ENCODE data around the gene FAM124A. TPM values are rescaled to one million over a fixed set of nuclear protein-coding genes. Genes with fewer than 3 reads are reported as not detected.
A peak's percentile ranks its signal among the peaks of the same experiment; 100 is the strongest.

FAM124A gene
- total and polyA plus RNA-seq, 7 experiments from 2014 or later, result 0.12 to 0.85 TPM; not detected in 5

DNA sequence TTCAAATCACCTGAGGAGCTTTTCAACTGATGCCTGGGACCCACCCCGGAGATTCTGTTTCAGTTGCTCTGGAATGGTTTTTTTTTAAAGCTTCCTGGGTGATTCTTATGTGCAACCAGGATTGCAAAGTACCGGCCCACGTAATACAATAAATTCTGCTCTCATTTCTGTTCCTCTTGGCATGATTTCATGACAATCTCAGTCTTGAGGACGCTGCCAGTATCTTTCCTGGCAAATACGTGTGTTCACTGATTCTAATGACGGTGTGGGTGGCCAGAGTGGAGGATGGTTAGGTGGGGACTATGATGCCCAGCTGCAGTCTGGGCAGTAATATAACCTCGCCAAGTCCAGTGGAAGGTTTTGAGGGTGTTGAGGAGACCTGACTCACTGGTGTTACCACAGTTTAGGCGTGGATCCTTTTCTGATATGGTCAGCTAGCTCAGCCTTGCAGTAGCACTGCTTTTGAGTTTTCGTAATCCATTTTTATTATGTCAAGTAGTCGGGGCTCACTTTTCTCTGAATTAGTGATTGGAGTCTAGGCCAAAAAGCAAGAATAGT is 49.4 kb downstream of the FAM124A start:
- CTCF ChIA-PET, result interaction anchor here (0.7 kb wide), 1 partner anchor 14 kb away, joined by 3 read pairs; no protein-coding TSS in a partner anchor

GRCh38 chr13:51275101-51275500 is 52.9 kb downstream of the FAM124A start:
- Histone ChIP-seq H3K9me3 (ENCODE audit: control insufficient read depth in 2 of 3, low read length in 3 of 3) (no peaks in the 10 kb centered on the region), H3K36me3 (ENCODE audit: control insufficient read depth in 2 of 3, insufficient read depth in 3 of 3, low read length in 3 of 3) (no peaks in the 10 kb centered on the region), H3K4me3 (ENCODE audit: low read length) (no peak overlapping the region), H3K4me1 (ENCODE audit: control insufficient read depth in 2 of 2, insufficient read depth in 2 of 2, low read length in 2 of 2) (no peaks in the 10 kb centered on the region), H3K27me3 (ENCODE audit: control insufficient read depth in 2 of 2, insufficient read depth in 2 of 2, low read length in 2 of 2) (no peaks in the 10 kb centered on the region), H3K27ac (ENCODE audit: low read depth, low read length) (no peak overlapping the region)
- intact Hi-C loops (cut with micrococcal nuclease), result no loop called here
- Mint-ChIP-seq H3K36me3 (no peaks in the 10 kb centered on the region), H3K9me3 (no peaks in the 10 kb centered on the region), H3K4me1 (peaks cover 0 to 8% (median 0%) of the 10 kb centered on the region in 7 donors), H3K4me3 (no peak overlapping the region), H3K27me3 (peaks cover 0 to 6% (median 4%) of the 10 kb centered on the region in 5 donors), H3K27ac (no peak overlapping the region)
- POLR2A ChIA-PET, result interaction anchor here (0.6 kb wide), 1 partner anchor 462 kb away, joined by 3 read pairs; no protein-coding TSS in a partner anchor
- CTCF ChIA-PET, result no interaction called here
- DNase-seq, result no peak
- no peak for ATAC-seq

More for the DNA sequence above, 49.4 kb downstream of the FAM124A start:
- no peaks in the 10 kb centered on the region for H3K9me3 Mint-ChIP-seq
- H3K4me1 ChIP-seq (ENCODE audit: control insufficient read depth in 2 of 2, insufficient read depth in 2 of 2, low read length in 2 of 2), result no peaks in the 10 kb centered on the region
- H3K27me3 Mint-ChIP-seq, result peaks cover 0 to 6% (median 0%) of the 10 kb centered on the region in 5 donors
- no peaks in the 10 kb centered on the region for H3K36me3 ChIP-seq (ENCODE audit: control insufficient read depth in 2 of 3, insufficient read depth in 3 of 3, low read length in 3 of 3)
- no peak overlapping the region for H3K27ac Mint-ChIP-seq
- no peak overlapping the region for H3K27ac ChIP-seq (ENCODE audit: low read depth, low read length)
- no peaks in the 10 kb centered on the region for H3K27me3 ChIP-seq (ENCODE audit: control insufficient read depth in 2 of 2, insufficient read depth in 2 of 2, low read length in 2 of 2)
- H3K36me3 Mint-ChIP-seq, result no peaks in the 10 kb centered on the region
- H3K4me3 ChIP-seq (ENCODE audit: low read length), result no peak overlapping the region
- H3K4me1 Mint-ChIP-seq, result peaks cover 0 to 4% (median 0%) of the 10 kb centered on the region in 7 donors
- intact Hi-C loops (cut with micrococcal nuclease), result no loop called here
- POLR2A ChIA-PET, result no interaction called here
- H3K4me3 Mint-ChIP-seq, result no peak overlapping the region
- ATAC-seq (no peak), DNase-seq (no peak)
- no peaks in the 10 kb centered on the region for H3K9me3 ChIP-seq (ENCODE audit: control insufficient read depth in 2 of 3, low read length in 3 of 3)

- intact Hi-C loops (cut with micrococcal nuclease), result no loop called here
These were observed 54.4 kb downstream of the FAM124A start for GRCh38 chr13:51276636-51277035.

DNA sequence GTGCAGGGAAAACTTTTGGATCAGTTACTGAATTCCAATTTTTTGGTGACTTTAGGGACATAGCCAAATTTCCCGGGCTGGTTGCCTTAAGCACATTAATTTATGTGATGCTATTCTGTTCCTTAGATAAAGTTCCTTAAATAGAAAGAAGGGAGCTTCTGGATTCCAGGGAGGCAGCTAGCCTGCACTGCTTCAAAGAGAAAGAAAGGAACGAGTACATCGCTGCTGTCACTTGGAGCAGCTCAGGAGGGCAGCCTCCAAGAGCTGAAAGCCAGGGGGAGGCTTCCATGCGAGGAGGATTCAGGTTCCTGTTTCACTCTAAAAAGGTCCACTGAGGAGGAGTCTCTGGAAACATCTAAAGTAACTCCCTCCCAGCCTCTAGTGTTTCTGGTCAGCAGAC is 55.7 kb downstream of the FAM124A start:
- POLR2A ChIA-PET, result no interaction called here
- Histone ChIP-seq H3K27me3 (ENCODE audit: control insufficient read depth in 2 of 2, insufficient read depth in 2 of 2, low read length in 2 of 2) (no peaks in the 10 kb centered on the region), H3K27ac (ENCODE audit: low read depth, low read length) (no peak overlapping the region), H3K9me3 (ENCODE audit: control insufficient read depth in 2 of 3, low read length in 3 of 3) (no peaks in the 10 kb centered on the region), H3K4me3 (ENCODE audit: low read length) (no peak overlapping the region), H3K36me3 (ENCODE audit: control insufficient read depth in 2 of 3, insufficient read depth in 3 of 3, low read length in 3 of 3) (no peaks in the 10 kb centered on the region), H3K4me1 (ENCODE audit: control insufficient read depth in 2 of 2, insufficient read depth in 2 of 2, low read length in 2 of 2) (no peaks in the 10 kb centered on the region)
- Mint-ChIP-seq H3K4me1 (peaks cover 0 to 11% (median 0%) of the 10 kb centered on the region in 7 donors), H3K27ac (no peak overlapping the region), H3K4me3 (no peak overlapping the region), H3K9me3 (no peaks in the 10 kb centered on the region), H3K36me3 (no peaks in the 10 kb centered on the region), H3K27me3 (peaks cover 0 to 6% (median 4%) of the 10 kb centered on the region in 5 donors)
- ATAC-seq (no peak), DNase-seq (no peak)
- CTCF ChIA-PET, result no interaction called here
- intact Hi-C loops (cut with micrococcal nuclease), result no loop called here

More at GRCh38 chr13:51276636-51277035, 54.4 kb downstream of the FAM124A start:
- Histone ChIP-seq H3K4me3 (ENCODE audit: low read length) (no peak overlapping the region), H3K9me3 (ENCODE audit: control insufficient read depth in 2 of 3, low read length in 3 of 3) (no peaks in the 10 kb centered on the region), H3K27ac (ENCODE audit: low read depth, low read length) (no peak overlapping the region), H3K4me1 (ENCODE audit: control insufficient read depth in 2 of 2, insufficient read depth in 2 of 2, low read length in 2 of 2) (no peaks in the 10 kb centered on the region), H3K36me3 (ENCODE audit: control insufficient read depth in 2 of 3, insufficient read depth in 3 of 3, low read length in 3 of 3) (no peaks in the 10 kb centered on the region), H3K27me3 (ENCODE audit: control insufficient read depth in 2 of 2, insufficient read depth in 2 of 2, low read length in 2 of 2) (no peaks in the 10 kb centered on the region)
- CTCF ChIA-PET, result no interaction called here
- H3K27ac Mint-ChIP-seq, result peak overlapping the region in 1 of 9 donors; percentile 46
- DNase-seq (no peak), ATAC-seq (no peak)
- no peak overlapping the region for H3K4me3 Mint-ChIP-seq
- H3K27me3 Mint-ChIP-seq, result peaks cover 0 to 6% (median 4%) of the 10 kb centered on the region in 5 donors
- H3K9me3 Mint-ChIP-seq, result no peaks in the 10 kb centered on the region
- H3K36me3 Mint-ChIP-seq, result no peaks in the 10 kb centered on the region
- POLR2A ChIA-PET, result no interaction called here
- peaks cover 0 to 8% (median 0%) of the 10 kb centered on the region in 7 donors for H3K4me1 Mint-ChIP-seq

DNA sequence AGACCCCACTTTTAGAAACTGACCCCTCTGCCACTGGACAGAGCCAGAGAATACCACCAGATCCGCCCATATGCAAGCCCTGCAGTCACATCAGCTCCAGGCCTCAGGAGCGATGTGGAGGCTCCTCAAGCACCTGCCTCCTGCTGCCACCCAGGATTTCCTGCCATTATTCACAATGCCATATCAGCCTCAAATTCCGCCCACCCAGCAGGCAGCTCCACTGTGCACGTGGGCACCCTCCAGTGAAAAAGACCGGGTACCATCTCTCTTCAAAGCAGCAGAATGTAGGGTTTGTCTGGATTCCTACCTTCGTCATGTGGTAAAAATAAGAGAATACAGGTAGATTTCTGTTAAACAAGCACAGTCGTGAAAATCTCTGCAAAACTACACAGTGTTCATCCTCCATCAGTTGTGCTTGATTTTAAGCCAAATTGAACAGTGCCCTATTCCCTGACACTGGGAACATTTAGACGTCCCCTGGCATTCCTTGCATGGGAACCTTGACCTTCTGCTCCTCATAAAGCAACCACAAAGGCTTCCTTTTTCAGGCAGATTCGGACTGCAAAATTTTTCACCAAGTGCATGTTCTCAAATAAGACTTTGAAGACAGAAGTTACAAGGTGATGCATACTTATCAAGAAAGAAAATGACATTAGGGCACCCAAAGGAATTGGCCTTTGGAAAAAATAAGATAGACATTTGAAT is 56.4 kb downstream of the FAM124A start:
- peaks cover 0 to 4% (median 2%) of the 10 kb centered on the region in 5 donors for H3K27me3 Mint-ChIP-seq
- CTCF ChIA-PET, result no interaction called here
- ATAC-seq (no peak), DNase-seq (no peak)
- H3K4me1 ChIP-seq (ENCODE audit: control insufficient read depth in 2 of 2, insufficient read depth in 2 of 2, low read length in 2 of 2), result no peaks in the 10 kb centered on the region
- no peaks in the 10 kb centered on the region for H3K36me3 ChIP-seq (ENCODE audit: control insufficient read depth in 2 of 3, insufficient read depth in 3 of 3, low read length in 3 of 3)
- no peak overlapping the region for H3K27ac Mint-ChIP-seq
- H3K27ac ChIP-seq (ENCODE audit: low read depth, low read length), result no peak overlapping the region
- no peak overlapping the region for H3K4me3 Mint-ChIP-seq
- H3K27me3 ChIP-seq (ENCODE audit: control insufficient read depth in 2 of 2, insufficient read depth in 2 of 2, low read length in 2 of 2), result no peaks in the 10 kb centered on the region
- no peaks in the 10 kb centered on the region for H3K36me3 Mint-ChIP-seq
- POLR2A ChIA-PET, result no interaction called here
- intact Hi-C loops (cut with micrococcal nuclease), result no loop called here
- H3K4me1 Mint-ChIP-seq, result peaks cover 0 to 17% (median 0%) of the 10 kb centered on the region in 7 donors
- no peak overlapping the region for H3K4me3 ChIP-seq (ENCODE audit: low read length)
- H3K9me3 ChIP-seq (ENCODE audit: control insufficient read depth in 2 of 3, low read length in 3 of 3), result no peaks in the 10 kb centered on the region
- H3K9me3 Mint-ChIP-seq, result no peaks in the 10 kb centered on the region

- no peak overlapping the region for H3K4me3 Mint-ChIP-seq
- H3K36me3 Mint-ChIP-seq, result no peaks in the 10 kb centered on the region
- H3K4me1 ChIP-seq (ENCODE audit: control insufficient read depth in 2 of 2, insufficient read depth in 2 of 2, low read length in 2 of 2), result no peaks in the 10 kb centered on the region
- DNase-seq (no peak), ATAC-seq (no peak)
- H3K4me3 ChIP-seq (ENCODE audit: low read length), result no peak overlapping the region
- H3K9me3 ChIP-seq (ENCODE audit: control insufficient read depth in 2 of 3, low read length in 3 of 3), result no peaks in the 10 kb centered on the region
- no peaks in the 10 kb centered on the region for H3K36me3 ChIP-seq (ENCODE audit: control insufficient read depth in 2 of 3, insufficient read depth in 3 of 3, low read length in 3 of 3)
- ChIA-PET CTCF (no interaction called here), POLR2A (no interaction called here)
- H3K27me3 ChIP-seq (ENCODE audit: control insufficient read depth in 2 of 2, insufficient read depth in 2 of 2, low read length in 2 of 2), result no peaks in the 10 kb centered on the region
- no peaks in the 10 kb centered on the region for H3K9me3 Mint-ChIP-seq
- H3K27ac Mint-ChIP-seq, result no peak overlapping the region
- H3K27ac ChIP-seq (ENCODE audit: low read depth, low read length), result no peak overlapping the region
- peaks cover 0 to 27% (median 0%) of the 10 kb centered on the region in 7 donors for H3K4me1 Mint-ChIP-seq
- peaks cover 0 to 4% (median 0%) of the 10 kb centered on the region in 5 donors for H3K27me3 Mint-ChIP-seq
- intact Hi-C loops (cut with micrococcal nuclease), result no loop called here
These were observed 58.3 kb downstream of the FAM124A start for GRCh38 chr13:51280379-51280940.
